Kidney (tissue), 14 donors: Measurements from ENCODE around the gene GFOD1. TPM values are rescaled to one million over a fixed set of nuclear protein-coding genes. Genes with fewer than 3 reads are reported as not detected.
"Not testable (repeated sequence)": the region's sequence is repeated elsewhere in the genome, so short reads cannot be mapped to it uniquely, and the experiment has no call there.

Experiments used
- DNase-seq, 5 donors: peaks; one replicate each; pipeline ENCODE4 v3.0.0-alpha.2; 2013 to 2020
- FAIRE-seq: peaks from 2 replicates; lab custom pipeline; 2012; peaks lifted over from hg19 to GRCh38; lab: Jason Lieb, UNC
- H3K27ac ChIP-seq, 2 donors: one replicate each; pipeline ENCODE4 v1.7.0; 2013; ENCODE audit warnings: low read depth in 2 of 2, low read length in 2 of 2, inconsistent platforms in 1 of 2
- H3K27me3 ChIP-seq: one replicate; pipeline ENCODE4 v1.7.1; 2013; ENCODE audit warnings: low read length, inconsistent platforms; ENCODE audit not compliant: control insufficient read depth, insufficient read depth
- H3K36me3 ChIP-seq, 3 donors: one replicate each; pipeline versions ENCODE4 v1.7.0 to v1.7.1; 2013; ENCODE audit warnings: low read length in 3 of 3, control low read depth in 1 of 3, inconsistent platforms in 1 of 3; ENCODE audit not compliant: insufficient read depth in 3 of 3, control insufficient read depth in 2 of 3
- H3K4me1 ChIP-seq, 3 donors: one replicate each; pipeline versions ENCODE4 v1.7.0 to v1.7.1; 2013; ENCODE audit warnings: low read length in 3 of 3, inconsistent platforms in 1 of 3, low read depth in 1 of 3; ENCODE audit not compliant: control insufficient read depth in 2 of 3, insufficient read depth in 2 of 3
- H3K4me3 ChIP-seq, 3 donors: one replicate each; pipeline versions ENCODE4 v1.7.0 to v1.8.1; 2013; ENCODE audit warnings: low read length in 3 of 3, control low read depth in 1 of 3, inconsistent platforms in 1 of 3
- H3K9ac ChIP-seq, 3 donors: one replicate each; pipeline versions ENCODE4 v1.7.0 to v1.7.1; 2013; ENCODE audit warnings: low read length in 3 of 3, control low read depth in 1 of 3, inconsistent platforms in 1 of 3
- H3K9me3 ChIP-seq, 3 donors: one replicate each; pipeline versions ENCODE4 v1.7.0 to v1.7.1; 2013; ENCODE audit warnings: low read length in 3 of 3, control low read depth in 1 of 3, inconsistent platforms in 1 of 3; ENCODE audit not compliant: control insufficient read depth in 2 of 3, insufficient read depth in 1 of 3
- CTCF ChIP-seq: IDR thresholded peaks from 3 replicates; pipeline ENCODE4 v1.5.1; 2012; ENCODE audit warnings: mild to moderate bottlenecking, moderate library complexity, borderline replicate concordance; ENCODE audit not compliant: insufficient read depth; ENCODE audit errors: extremely low read depth
- intact Hi-C: fragments of 100-400 bp; cut with DNase I; formaldehyde crosslinking; loops from one replicate; pipeline ENCODE4 v1.11.1; 2022
- polyA plus RNA-seq: library from polyadenylated mRNA; stranded (reverse); fragments of 350-450 nt; fragmentation: Illumina TruSeq; extraction: RNeasy Lipid Tissue Mini Kit (QIAGEN cat#74804); gene quantifications from one replicate; pipeline ENCODE4 v1.2.3, GENCODE V29; 2014; ENCODE audit warnings: low read depth, low replicate concordance; ENCODE audit not compliant: insufficient read depth
- total RNA-seq: library from RNA; stranded (reverse); fragmentation: NEBNext Ultra II Directional; extraction: Animal tissue kit (Norgen Biotek cat#: 25700); gene quantifications from one replicate; pipeline ENCODE4 v1.2.1, GENCODE V29; 2021
- donor health status: control.
- donor health status: control.
- donor health status: control.
- donor health status: control.
- donor health status: control.
- donor health status: DM: yes; HTN: yes; CAD: no.
- donor health status: Normal renal cell carcinoma (clear cell type).

GFOD1 gene
- total and polyA plus RNA-seq, 2 donors from 2014 or later, result 2.1 to 14.6 TPM

GRCh38 chr6:13436399-13437217 lies 50.8 kb downstream of the GFOD1 start:
- no peak for TF ChIP-seq CTCF
- Histone ChIP-seq H3K4me3 (no peak overlapping the region), H3K27ac (no peak overlapping the region), H3K4me1 (peaks cover 0 to 2% (median 0%) of the 10 kb centered on the region in 3 donors), H3K36me3 (no peaks in the 10 kb centered on the region), H3K9ac (no peak overlapping the region), H3K9me3 (no peaks in the 10 kb centered on the region), H3K27me3 (no peaks in the 10 kb centered on the region)
- intact Hi-C loops, result no loop called here
- FAIRE-seq (no peak), DNase-seq (no peak)

- Histone ChIP-seq H3K9ac (no peak overlapping the region), H3K27me3 (no peaks in the 10 kb centered on the region), H3K36me3 (no peaks in the 10 kb centered on the region), H3K4me1 (peaks cover 0 to 2% (median 0%) of the 10 kb centered on the region in 3 donors), H3K9me3 (no peaks in the 10 kb centered on the region), H3K27ac (no peak overlapping the region), H3K4me3 (no peak overlapping the region)
- intact Hi-C loops, result no loop called here
- DNase-seq, result no peak
- TF ChIP-seq CTCF, result no peak
- FAIRE-seq, result no peak
Observed at GRCh38 chr6:13435477-13436246, 51.7 kb downstream of the GFOD1 start.

GRCh38 chr6:13434777-13435176 lies 52.6 kb downstream of the GFOD1 start:
- Histone ChIP-seq H3K9ac (no peak overlapping the region), H3K27ac (no peak overlapping the region), H3K4me3 (no peak overlapping the region), H3K27me3 (no peaks in the 10 kb centered on the region), H3K9me3 (no peaks in the 10 kb centered on the region), H3K36me3 (no peaks in the 10 kb centered on the region), H3K4me1 (peaks cover 0 to 2% (median 0%) of the 10 kb centered on the region in 3 donors)
- no peak for FAIRE-seq
- no peak for DNase-seq
- intact Hi-C loops, result no loop called here
- no peak for TF ChIP-seq CTCF

- H3K27me3 ChIP-seq, FAIRE-seq, intact Hi-C loops: not testable (repeated sequence)
Observed at GRCh38 chr6:13434135-13434775, 53.1 kb downstream of the GFOD1 start.

More at GRCh38 chr6:13434135-13434775, 53.1 kb downstream of the GFOD1 start:
- H3K9ac ChIP-seq, H3K4me1 ChIP-seq, H3K27ac ChIP-seq, DNase-seq, H3K36me3 ChIP-seq, H3K4me3 ChIP-seq, H3K9me3 ChIP-seq: not testable (repeated sequence)
